H1 (cell line): ENCODE results near the gene SLC4A8. TPM values are rescaled to one million over a fixed set of nuclear protein-coding genes. Genes with fewer than 3 reads are reported as not detected.

ENCODE experiments used
- CTCF ChIA-PET: fragments of 300-600 bp; sonication (Branson Sonifier 250); formaldehyde crosslinking; loops from one replicate; lab custom pipeline; 2021; ENCODE audit not compliant: partially characterized antibody; lab: Charles Lee
- POLR2A ChIA-PET: fragments of 300-600 bp; sonication (Branson Sonifier 250); formaldehyde crosslinking; loops from one replicate; lab custom pipeline; 2021; ENCODE audit warnings: inconsistent platforms; ENCODE audit not compliant: partially characterized antibody; lab: Charles Lee
- DNase-seq, 2 experiments: peaks; one replicate each; pipeline versions ENCODE4 v3.0.0 to v3.0.0-alpha.2; 2010 to 2022; ENCODE audit warnings: low spot score in 2 of 2, low read depth in 1 of 2, mixed read lengths in 1 of 2
- FAIRE-seq: peaks from 2 replicates; lab custom pipeline; 2011; peaks lifted over from hg19 to GRCh38; lab: Jason Lieb, UNC
- H2AFZ ChIP-seq: 2 replicates; pipeline ENCODE4 v1.8.1; 2012; ENCODE audit warnings: low read length, inconsistent platforms
- H2AK5ac ChIP-seq: 2 replicates; pipeline ENCODE4 v1.6.1; 2013; ENCODE audit warnings: low read depth, low read length
- H2BK120ac ChIP-seq: replicated peaks from 2 replicates; pipeline ENCODE3; 2013; ENCODE audit warnings: low read depth, low read length, inconsistent platforms
- H2BK12ac ChIP-seq: 2 replicates; pipeline ENCODE4 v1.6.1; 2013; ENCODE audit warnings: low read depth, low read length
- H2BK15ac ChIP-seq: 2 replicates; pipeline ENCODE4 v1.6.1; 2013; ENCODE audit warnings: low read length
- H2BK20ac ChIP-seq: 2 replicates; pipeline ENCODE4 v1.6.1; 2013; ENCODE audit warnings: low read length
- H2BK5ac ChIP-seq: 2 replicates; pipeline ENCODE4 v1.6.1; 2013; ENCODE audit warnings: low read depth, low read length
- H3K14ac ChIP-seq: 2 replicates; pipeline ENCODE4 v1.6.1; 2013; ENCODE audit warnings: inconsistent platforms; ENCODE audit not compliant: insufficient read length
- H3K18ac ChIP-seq: 2 replicates; pipeline ENCODE4 v1.6.1; 2013; ENCODE audit warnings: low read length; ENCODE audit errors: extremely low read depth
- H3K23ac ChIP-seq: 2 replicates; pipeline ENCODE4 v1.6.1; 2013; ENCODE audit warnings: inconsistent platforms; ENCODE audit not compliant: insufficient read length
- H3K23me2 ChIP-seq: 2 replicates; pipeline ENCODE4 v1.6.1; 2013; ENCODE audit warnings: low read depth, low read length
- H3K27ac ChIP-seq: 2 replicates; pipeline ENCODE4 v1.6.1; 2011; ENCODE audit warnings: low read depth, low read length, inconsistent platforms
- H3K27me3 ChIP-seq, 4 experiments: replicated peaks in 1 of 4; 1 replicate in 1 of 4; 2 replicates in 3 of 4; pipeline versions ENCODE4 v1.6.1 to v1.8.1; 2011 to 2013; ENCODE audit warnings: low read length in 3 of 4, mild to moderate bottlenecking in 3 of 4, inconsistent platforms in 2 of 4, mixed read lengths in 2 of 4, moderate library complexity in 1 of 4; ENCODE audit not compliant: control insufficient read depth in 3 of 4, insufficient read depth in 3 of 4; ENCODE audit errors: extremely low read depth in 1 of 4
- H3K36me3 ChIP-seq, 4 experiments: 2 replicates each; pipeline versions ENCODE4 v1.6.1 to v1.8.1; 2011 to 2013; ENCODE audit warnings: mild to moderate bottlenecking in 4 of 4, low read length in 3 of 4, moderate library complexity in 2 of 4, control low read depth in 1 of 4, inconsistent platforms in 1 of 4; ENCODE audit not compliant: insufficient read depth in 4 of 4, control insufficient read depth in 2 of 4
- H3K4ac ChIP-seq: replicated peaks from 2 replicates; pipeline ENCODE3; 2013; ENCODE audit warnings: low read length, low read depth, mixed read lengths, inconsistent platforms; ENCODE audit not compliant: insufficient read length
- H3K4me1 ChIP-seq, 4 experiments: replicated peaks in 1 of 4; 1 replicate in 1 of 4; 2 replicates in 3 of 4; pipeline versions ENCODE4 v1.6.1 to v1.8.1; 2011 to 2013; ENCODE audit warnings: low read length in 3 of 4, inconsistent platforms in 2 of 4, mixed read lengths in 1 of 4; ENCODE audit not compliant: insufficient read depth in 4 of 4, control insufficient read depth in 3 of 4
- H3K4me2 ChIP-seq, 2 experiments: 2 replicates each; pipeline versions ENCODE4 v1.6.1 to v1.8.1; 2011 to 2013; ENCODE audit warnings: low read depth in 2 of 2, low read length in 2 of 2, control low read depth in 1 of 2, inconsistent platforms in 1 of 2, mild to moderate bottlenecking in 1 of 2; ENCODE audit not compliant: insufficient read depth in 1 of 2
- H3K4me3 ChIP-seq, 4 experiments: fragments of 200-600, 300-600 bp in 1 of 4; sonication (generic), shearing (Covaris generic), sonication (Bioruptor Twin) in 1 of 4; 2 replicates each; pipeline versions ENCODE4 v1.5.1 to v1.8.1; 2011 to 2016; ENCODE audit warnings: low read length in 4 of 4, low read depth in 3 of 4, control low read depth in 2 of 4, inconsistent platforms in 2 of 4, mild to moderate bottlenecking in 2 of 4, mixed read lengths in 1 of 4, moderate library complexity in 1 of 4; ENCODE audit not compliant: insufficient read depth in 2 of 4; ENCODE audit errors: extremely low read depth in 1 of 4
- H3K56ac ChIP-seq: replicated peaks from 2 replicates; pipeline ENCODE3; 2013; ENCODE audit warnings: low read depth, mild to moderate bottlenecking, mixed read lengths, low read length, inconsistent platforms; ENCODE audit not compliant: insufficient read length
- H3K79me1 ChIP-seq: 2 replicates; pipeline ENCODE4 v1.6.1; 2013; ENCODE audit warnings: low read depth, low read length, control low read depth
- H3K79me2 ChIP-seq, 2 experiments: 2 replicates each; pipeline versions ENCODE4 v1.6.1 to v1.8.1; 2012 to 2013; ENCODE audit warnings: low read length in 2 of 2, mild to moderate bottlenecking in 2 of 2, inconsistent platforms in 1 of 2; ENCODE audit not compliant: insufficient read depth in 2 of 2, control insufficient read depth in 1 of 2
- H3K9ac ChIP-seq, 4 experiments: replicated peaks in 1 of 4; 1 replicate in 1 of 4; 2 replicates in 3 of 4; pipeline versions ENCODE4 v1.6.1 to v1.8.1; 2011 to 2013; ENCODE audit warnings: low read depth in 3 of 4, low read length in 3 of 4, control low read depth in 2 of 4, mild to moderate bottlenecking in 2 of 4, moderate library complexity in 2 of 4, inconsistent platforms in 1 of 4; ENCODE audit errors: extremely low read depth in 1 of 4
- H3K9me3 ChIP-seq, 2 experiments: 2 replicates each; pipeline versions ENCODE4 v1.6.1 to v1.8.1; 2012 to 2013; ENCODE audit warnings: mild to moderate bottlenecking in 2 of 2, moderate library complexity in 2 of 2, control low read depth in 1 of 2, inconsistent platforms in 1 of 2, low read depth in 1 of 2, low read length in 1 of 2, mixed read lengths in 1 of 2; ENCODE audit not compliant: insufficient read depth in 2 of 2
- H4K20me1 ChIP-seq, 2 experiments: replicated peaks in 1 of 2; 2 replicates each; pipeline versions ENCODE3 to v1.8.1; 2011 to 2013; ENCODE audit warnings: inconsistent platforms in 2 of 2, low read length in 2 of 2, mild to moderate bottlenecking in 1 of 2; ENCODE audit not compliant: insufficient read depth in 2 of 2, control insufficient read depth in 1 of 2
- H4K5ac ChIP-seq: 2 replicates; pipeline ENCODE4 v1.6.1; 2013; ENCODE audit warnings: low read length, low read depth, mixed read lengths, inconsistent platforms; ENCODE audit not compliant: insufficient read length
- H4K8ac ChIP-seq: 2 replicates; pipeline ENCODE4 v1.8.0; 2013; ENCODE audit warnings: mild to moderate bottlenecking, moderate library complexity, low read length, inconsistent platforms; ENCODE audit not compliant: insufficient read depth; ENCODE audit errors: extremely low read depth
- H4K91ac ChIP-seq: replicated peaks from 2 replicates; pipeline ENCODE3; 2013; ENCODE audit warnings: low read length, mixed read lengths, inconsistent platforms; ENCODE audit not compliant: insufficient read length
- BRCA1 ChIP-seq: IDR thresholded peaks from 2 replicates; pipeline ENCODE4 v1.6.1; 2012; ENCODE audit warnings: low read depth, low read length, improper control_type of control experiment
- CHD2 ChIP-seq: IDR thresholded peaks from 2 replicates; pipeline ENCODE4 v1.6.1; 2012; ENCODE audit warnings: low read length, improper control_type of control experiment
- HDAC2 ChIP-seq, 2 experiments: fragments of 300-600 bp in 1 of 2; sonication (generic) in 1 of 2; IDR thresholded peaks; 2 replicates each; pipeline ENCODE4 v1.6.1; 2011 to 2012; ENCODE audit warnings: low read depth in 2 of 2, low read length in 2 of 2, mild to moderate bottlenecking in 2 of 2, moderate library complexity in 2 of 2, borderline replicate concordance in 1 of 2, inconsistent platforms in 1 of 2
- JUN ChIP-seq: IDR thresholded peaks from 2 replicates; pipeline ENCODE4 v1.6.1; 2011; ENCODE audit warnings: low read depth, mild to moderate bottlenecking, improper control_type of control experiment, low read length
- RAD21 ChIP-seq, 2 experiments: IDR thresholded peaks in 1 of 2; conservative IDR thresholded peaks in 1 of 2; 2 replicates each; pipeline ENCODE4 v1.6.1; 2011; ENCODE audit warnings: low read depth in 2 of 2, low read length in 2 of 2, improper control_type of control experiment in 1 of 2, inconsistent platforms in 1 of 2, mild to moderate bottlenecking in 1 of 2, moderate library complexity in 1 of 2
- SIRT6 ChIP-seq: IDR thresholded peaks from one replicate; pipeline ENCODE4 v1.7.1; 2012; ENCODE audit warnings: low read length, inconsistent platforms
- SP4 ChIP-seq: IDR thresholded peaks from 2 replicates; pipeline ENCODE4 v1.6.1; 2012; ENCODE audit warnings: low read length, inconsistent platforms
- TAF7 ChIP-seq: optimal IDR thresholded peaks from 2 replicates; pipeline ENCODE3; 2011; ENCODE audit warnings: low read depth, mild to moderate bottlenecking, inconsistent platforms, low read length, moderate library complexity, borderline replicate concordance
- WGBS, 2 experiments: shearing (Covaris generic) in 1 of 2; methylation state at CpG; one replicate each; pipeline versions ENCODE4 v1.1.6 to v1.1.7; 2013 to 2015; ENCODE audit warnings: low lambda C conversion rate in 2 of 2, mixed read lengths in 2 of 2, inconsistent platforms in 1 of 2, low coverage in 1 of 2, missing lambda C conversion rate in 1 of 2; ENCODE audit not compliant: insufficient replicate concordance in 2 of 2, insufficient coverage in 1 of 2, insufficient read length in 1 of 2; ENCODE audit errors: extremely low coverage in 1 of 2, missing lambda C conversion rate in 1 of 2; 5-methylcytosine and 5-hydroxymethylcytosine counted together
- polyA plus RNA-seq, 7 experiments: library from polyadenylated mRNA; depleted of rRNA in 3 of 7; stranded (reverse) in 5 of 7; unstranded in 2 of 7; fragments of >200 nt in 5 of 7; fragments of 200-250 nt in 2 of 7; gene quantifications; 1 replicate in 5 of 7; 2 replicates in 1 of 7; 4 replicates in 1 of 7; pipeline versions ENCODE4 v1.2.1 to v1.2.3, GENCODE V29; 2011 to 2013; ENCODE audit warnings: missing spikeins in 2 of 7, mixed read lengths in 2 of 7
- total RNA-seq: library from RNA; stranded (reverse); fragmentation: NEBNext Ultra II Directional; extraction: Animal tissue kit (Norgen Biotek cat#: 25700); gene quantifications from 2 replicates; pipeline ENCODE4 v1.2.1, GENCODE V29; 2021

Gene SLC4A8
- total and polyA plus RNA-seq, 2 of the 8 experiments (the other 6 are each of a cell fraction or from before 2014, with no cell fraction given) = 11.2 to 13.4 TPM

DNA sequence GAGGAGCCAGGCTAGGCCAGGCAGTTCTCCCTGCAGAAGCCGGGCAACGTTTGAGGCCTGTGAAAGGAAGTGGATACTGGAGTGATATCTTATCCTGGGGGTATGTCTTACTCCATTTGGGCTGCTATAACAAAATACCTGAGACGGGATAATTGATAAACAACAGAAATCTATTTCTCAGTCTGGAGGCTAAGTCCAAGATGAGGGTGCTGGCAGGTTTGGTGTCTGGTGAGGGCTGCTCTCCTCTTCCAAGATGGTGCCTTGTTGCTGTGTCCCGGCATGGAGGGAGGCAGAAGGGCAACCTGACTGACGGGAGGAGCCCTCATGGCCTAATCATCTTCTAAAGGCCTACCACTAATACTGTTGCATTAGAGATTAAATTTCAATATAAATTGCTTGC lies 17.8 kb upstream of the SLC4A8 start:
- Histone ChIP-seq H3K23me2 (no peaks in the 10 kb centered on the region), H3K23ac (no peak overlapping the region), H2BK20ac (no peak overlapping the region), H4K20me1 (no peaks in the 10 kb centered on the region), H3K27ac (no peak overlapping the region), H3K27me3 (no peaks in the 10 kb centered on the region), H3K14ac (no peak overlapping the region), H3K18ac (no peak overlapping the region), H3K79me1 (no peaks in the 10 kb centered on the region), H4K91ac (no peak overlapping the region), H2BK12ac (no peak overlapping the region), H3K79me2 (no peaks in the 10 kb centered on the region), H3K9me3 (no peaks in the 10 kb centered on the region), H4K5ac (no peak overlapping the region), H3K4me2 (no peak overlapping the region), H3K36me3 (no peaks in the 10 kb centered on the region), H4K8ac (no peak overlapping the region), H2BK120ac (no peak overlapping the region), H3K56ac (no peak overlapping the region), H2BK5ac (no peak overlapping the region), H3K9ac (no peak overlapping the region; a peak in 1 of 7 replicates), H2AFZ (no peak overlapping the region), H2BK15ac (no peak overlapping the region), H3K4me3 (no peak overlapping the region), H2AK5ac (no peak overlapping the region), H3K4me1 (no peaks in the 10 kb centered on the region; a peak in 2 of 7 replicates), H3K4ac (no peak overlapping the region)
- no peak for FAIRE-seq
- POLR2A ChIA-PET = interaction anchor here (1.3 to 2.6 kb wide), 3 partner anchors 15 to 164 kb away, joined by 3 to 7 read pairs (median 4); partner anchors contain the start of gene GALNT6
- WGBS, 2 experiments = 84% methylated on average over 5 of the region's 5 CpGs; no CpG with 5 or more reads in 1 of the 2 experiments
- DNase-seq = no peak
- CTCF ChIA-PET = interaction anchor here (0.7 to 1.6 kb wide), 2 partner anchors 74 to 125 kb away, joined by 3 read pairs; no protein-coding TSS in a partner anchor
- TF ChIP-seq CHD2 (no peak), BRCA1 (no peak), HDAC2 (IDR thresholded peaks at IDR 0.05; ENCODE audit: borderline replicate concordance in 1 of 2, low read depth in 2 of 2, low read length in 2 of 2) (no peak), RAD21 (IDR thresholded peaks at IDR 0.05 in 1 of 2, conservative IDR thresholded peaks at IDR 0.05 in 1 of 2; ENCODE audit: low read depth in 2 of 2, low read length in 2 of 2) (no peak), SP4 (no peak), TAF7 (no peak), JUN (no peak), SIRT6 (no peak)
